Measurements from ENCODE around the gene ATIC.

- TF ChIP-seq POLR2A (IDR thresholded peaks at IDR 0.05) (no peak), CTCF (IDR thresholded peaks at IDR 0.05) (no peak)
Measured at GRCh38 chr2:215286309-215286708, 25.6 kb upstream of the ATIC start.

Measured in uterus (tissue), 2 donors.